HG03103 (cell line): ENCODE measurements around the gene UGT1A1.
"Not testable (repeated sequence)": the region's sequence is repeated elsewhere in the genome, so short reads cannot be mapped to it uniquely, and the experiment has no call there.

Experiments
- ATAC-seq: cut with Tn5 transposase; IDR thresholded peaks from one replicate; pipeline ENCODE4 v1.9.1; 2021; ENCODE audit warnings: low read depth; ENCODE audit not compliant: unreplicated experiment

UGT1A1 gene

DNA sequence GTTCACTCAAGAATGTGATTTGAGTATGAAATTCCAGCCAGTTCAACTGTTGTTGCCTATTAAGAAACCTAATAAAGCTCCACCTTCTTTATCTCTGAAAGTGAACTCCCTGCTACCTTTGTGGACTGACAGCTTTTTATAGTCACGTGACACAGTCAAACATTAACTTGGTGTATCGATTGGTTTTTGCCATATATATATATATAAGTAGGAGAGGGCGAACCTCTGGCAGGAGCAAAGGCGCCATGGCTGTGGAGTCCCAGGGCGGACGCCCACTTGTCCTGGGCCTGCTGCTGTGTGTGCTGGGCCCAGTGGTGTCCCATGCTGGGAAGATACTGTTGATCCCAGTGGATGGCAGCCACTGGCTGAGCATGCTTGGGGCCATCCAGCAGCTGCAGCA is at the start of gene UGT1A1:
Gene UGT1A1, plus strand, starts transcription at position 228 of the 400 bp plus-strand sequence. Its CDS starts 18 bp downstream, at position 246.
- no peak for ATAC-seq

DNA sequence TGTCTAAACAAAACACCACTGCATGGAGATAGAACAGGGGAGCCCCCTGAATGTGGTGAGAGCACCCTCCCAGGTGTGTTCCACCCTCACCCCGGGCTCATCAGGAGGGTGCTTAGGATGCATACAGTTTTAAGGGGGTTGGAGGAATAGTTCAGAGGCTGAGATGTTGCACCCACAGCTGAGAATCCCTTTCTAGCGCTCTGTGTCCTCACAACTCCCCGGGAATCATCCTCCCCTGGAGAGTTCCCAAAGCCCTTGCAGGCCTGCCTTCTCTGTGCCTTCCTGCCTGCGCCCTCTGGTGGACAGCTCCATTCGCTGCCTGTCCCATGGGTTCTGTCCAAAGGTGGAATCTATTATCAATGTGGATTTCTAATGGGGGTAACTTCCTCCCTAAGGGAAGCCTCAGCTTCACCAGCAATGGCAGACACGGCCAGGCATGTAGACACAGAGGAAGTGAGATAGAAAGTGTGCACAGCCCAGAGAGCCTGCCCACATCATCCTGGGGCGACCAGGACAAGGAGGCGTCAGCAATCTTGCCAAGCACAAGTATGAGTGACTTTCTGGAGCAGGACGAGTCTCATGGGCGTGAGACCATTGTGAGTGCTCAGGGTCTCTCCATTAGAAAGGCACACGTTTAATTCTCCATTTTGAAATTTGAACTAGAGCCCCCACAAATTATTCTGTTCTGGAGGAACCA is 48.6 kb upstream of the UGT1A1 start:
- ATAC-seq: peak; percentile 60

DNA sequence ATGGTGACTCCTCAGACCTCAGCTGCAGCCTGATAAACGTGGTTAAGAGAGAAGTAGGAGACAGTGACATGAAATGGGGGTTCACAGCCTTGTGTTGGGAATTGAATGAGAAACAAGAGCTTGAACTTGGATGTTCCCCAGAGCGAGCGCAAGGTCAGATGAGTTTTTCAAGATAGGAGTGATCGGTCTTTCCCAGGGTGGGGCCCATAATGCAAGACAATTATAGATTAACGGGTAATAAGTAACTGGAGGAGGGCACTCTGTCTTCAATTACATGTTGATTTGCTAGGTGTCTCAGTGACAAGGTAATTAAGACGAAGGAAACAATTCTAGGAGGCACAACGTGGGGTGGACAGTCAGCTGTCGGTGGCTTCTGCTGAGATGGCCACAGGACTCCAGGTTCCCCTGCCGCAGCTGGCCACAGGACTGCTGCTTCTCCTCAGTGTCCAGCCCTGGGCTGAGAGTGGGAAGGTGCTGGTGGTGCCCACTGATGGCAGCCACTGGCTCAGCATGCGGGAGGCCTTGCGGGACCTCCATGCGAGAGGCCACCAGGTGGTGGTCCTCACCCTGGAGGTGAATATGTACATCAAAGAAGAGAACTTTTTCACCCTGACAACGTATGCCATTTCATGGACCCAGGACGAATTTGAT is 47.3 kb upstream of the UGT1A1 start, which contains the start of gene UGT1A5:
Gene UGT1A5, plus strand, starts transcription at position 297 of the 651 bp plus-strand sequence. Its CDS starts 85 bp downstream, at position 382.
- ATAC-seq: no peak

DNA sequence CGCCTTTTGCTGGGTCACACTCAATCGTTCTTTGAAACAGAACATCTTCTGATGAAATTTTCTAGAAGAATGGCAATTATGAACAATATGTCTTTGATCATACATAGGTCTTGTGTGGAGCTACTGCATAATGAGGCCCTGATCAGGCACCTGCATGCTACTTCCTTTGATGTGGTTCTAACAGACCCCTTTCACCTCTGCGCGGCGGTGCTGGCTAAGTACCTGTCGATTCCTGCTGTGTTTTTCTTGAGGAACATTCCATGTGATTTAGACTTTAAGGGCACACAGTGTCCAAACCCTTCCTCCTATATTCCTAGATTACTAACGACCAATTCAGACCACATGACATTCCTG is 46.8 kb upstream of the UGT1A1 start:
- ATAC-seq: no peak

DNA sequence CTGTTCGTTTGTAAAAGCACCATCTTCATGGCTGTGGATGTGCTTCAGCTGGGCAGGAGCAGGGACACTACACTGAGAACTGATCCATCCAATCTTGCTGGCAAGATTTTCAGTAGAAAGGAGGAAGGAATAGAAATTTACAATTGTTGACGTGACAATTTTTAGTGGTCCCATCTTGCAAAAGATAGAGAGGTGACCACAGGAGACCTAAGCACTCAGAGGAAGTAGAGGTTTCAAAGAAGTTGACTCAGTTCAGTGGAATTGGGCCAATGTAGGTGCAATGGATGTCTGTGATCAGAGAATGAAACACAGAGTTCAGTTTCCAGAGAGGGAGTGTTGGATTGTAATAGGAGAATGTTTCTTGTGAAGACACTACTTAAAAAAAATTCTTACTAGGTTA is 45.9 kb upstream of the UGT1A1 start:
- no peak for ATAC-seq

DNA sequence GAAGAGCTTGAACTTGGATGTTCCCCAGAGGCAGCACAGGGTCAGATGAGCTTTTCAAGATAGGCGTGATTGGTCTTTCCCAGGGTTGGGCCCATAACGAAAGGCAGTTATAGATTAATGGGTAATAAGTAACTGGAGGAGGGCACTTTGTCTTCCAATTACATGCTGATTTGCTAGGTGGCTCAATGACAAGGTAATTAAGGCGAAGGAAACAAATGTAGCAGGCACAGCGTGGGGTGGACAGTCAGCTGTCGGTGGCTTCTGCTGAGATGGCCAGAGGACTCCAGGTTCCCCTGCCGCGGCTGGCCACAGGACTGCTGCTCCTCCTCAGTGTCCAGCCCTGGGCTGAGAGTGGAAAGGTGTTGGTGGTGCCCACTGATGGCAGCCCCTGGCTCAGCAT is 41.5 kb upstream of the UGT1A1 start, which contains the start of gene UGT1A4:
Gene UGT1A4, plus strand, starts transcription at position 185 of the 400 bp plus-strand sequence. Its CDS starts 85 bp downstream, at position 270.
- no peak for ATAC-seq

DNA sequence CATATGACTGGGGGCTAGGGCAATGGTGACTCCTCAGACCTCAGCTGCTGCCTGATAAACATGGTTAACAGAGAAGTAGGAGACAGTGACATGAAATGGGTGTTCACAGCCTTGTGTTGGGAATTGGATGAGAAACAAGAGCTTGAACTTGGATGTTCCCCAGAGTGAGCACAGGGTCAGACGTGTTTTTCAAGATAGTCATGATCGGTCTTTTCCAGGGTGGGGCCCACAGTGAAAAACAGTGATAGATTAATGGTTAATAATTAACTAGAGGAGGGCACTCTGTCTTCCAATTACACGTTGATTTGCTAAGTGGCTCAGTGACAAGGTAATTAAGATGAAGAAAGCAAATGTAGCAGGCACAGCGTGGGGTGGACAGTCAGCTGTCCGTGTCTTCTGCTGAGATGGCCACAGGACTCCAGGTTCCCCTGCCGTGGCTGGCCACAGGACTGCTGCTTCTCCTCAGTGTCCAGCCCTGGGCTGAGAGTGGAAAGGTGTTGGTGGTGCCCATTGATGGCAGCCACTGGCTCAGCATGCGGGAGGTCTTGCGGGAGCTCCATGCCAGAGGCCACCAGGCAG is 31.3 kb upstream of the UGT1A1 start, which contains the start of gene UGT1A3:
Gene UGT1A3, plus strand, starts transcription at position 320 of the 579 bp plus-strand sequence. Its CDS starts 85 bp downstream, at position 405.
- ATAC-seq: no peak

DNA sequence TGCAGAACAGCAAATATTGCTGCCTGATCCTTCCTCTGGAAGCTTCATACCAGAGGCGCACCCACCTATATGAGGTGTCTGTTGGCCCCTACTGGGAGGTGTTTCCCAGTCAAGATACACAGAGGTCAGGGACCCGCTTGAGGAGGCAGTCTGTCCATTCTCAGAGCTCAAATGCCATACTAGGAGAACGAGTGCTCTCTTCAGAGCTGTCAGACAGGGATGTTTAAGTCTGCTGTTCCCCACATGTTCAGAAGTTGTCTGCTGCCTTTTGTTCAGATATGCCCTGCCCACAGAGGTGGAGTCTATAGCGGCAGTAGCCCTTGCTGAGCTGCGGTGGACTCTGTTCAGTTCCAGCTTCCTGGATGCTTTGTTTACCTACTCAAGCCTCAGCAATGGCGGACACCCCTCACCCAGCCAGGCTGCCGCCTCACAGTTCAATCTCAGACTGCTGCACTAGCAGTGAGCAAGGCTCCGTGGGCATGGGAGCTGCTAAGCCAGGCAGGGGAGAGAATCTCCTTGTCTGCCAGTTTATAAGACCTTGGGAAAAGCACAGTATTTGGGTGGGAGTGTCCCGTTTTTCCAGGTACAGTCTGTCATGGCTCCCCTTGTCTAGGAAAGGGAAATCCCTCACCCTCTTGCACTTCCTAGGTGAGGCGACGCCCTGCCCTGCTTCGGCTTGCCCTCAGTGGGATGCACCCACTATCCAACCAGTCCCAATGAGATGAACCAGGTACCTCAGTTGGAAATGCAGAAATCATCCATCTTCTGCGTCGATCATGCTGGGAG is 23.0 kb upstream of the UGT1A1 start:
- not testable (repeated sequence) for ATAC-seq

DNA sequence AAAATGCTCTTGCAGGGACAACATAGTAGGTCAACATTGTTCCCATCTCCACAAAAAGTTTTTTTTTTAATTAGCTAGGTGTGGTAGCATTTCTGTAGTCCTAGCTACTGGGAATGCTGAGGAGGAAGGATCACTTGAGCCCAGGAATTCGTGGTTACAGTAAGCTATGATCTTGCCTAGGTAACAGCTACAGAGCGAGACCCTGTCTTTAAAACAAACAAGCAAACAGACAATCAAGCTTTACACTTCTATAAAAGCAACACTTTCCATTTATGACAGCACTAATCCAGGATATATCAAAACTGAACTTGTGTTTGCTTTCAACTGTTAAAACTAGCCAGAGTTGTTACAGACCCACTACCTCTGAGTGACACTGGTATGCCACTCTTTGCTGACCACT is 19.2 kb upstream of the UGT1A1 start:
- no peak for ATAC-seq

DNA sequence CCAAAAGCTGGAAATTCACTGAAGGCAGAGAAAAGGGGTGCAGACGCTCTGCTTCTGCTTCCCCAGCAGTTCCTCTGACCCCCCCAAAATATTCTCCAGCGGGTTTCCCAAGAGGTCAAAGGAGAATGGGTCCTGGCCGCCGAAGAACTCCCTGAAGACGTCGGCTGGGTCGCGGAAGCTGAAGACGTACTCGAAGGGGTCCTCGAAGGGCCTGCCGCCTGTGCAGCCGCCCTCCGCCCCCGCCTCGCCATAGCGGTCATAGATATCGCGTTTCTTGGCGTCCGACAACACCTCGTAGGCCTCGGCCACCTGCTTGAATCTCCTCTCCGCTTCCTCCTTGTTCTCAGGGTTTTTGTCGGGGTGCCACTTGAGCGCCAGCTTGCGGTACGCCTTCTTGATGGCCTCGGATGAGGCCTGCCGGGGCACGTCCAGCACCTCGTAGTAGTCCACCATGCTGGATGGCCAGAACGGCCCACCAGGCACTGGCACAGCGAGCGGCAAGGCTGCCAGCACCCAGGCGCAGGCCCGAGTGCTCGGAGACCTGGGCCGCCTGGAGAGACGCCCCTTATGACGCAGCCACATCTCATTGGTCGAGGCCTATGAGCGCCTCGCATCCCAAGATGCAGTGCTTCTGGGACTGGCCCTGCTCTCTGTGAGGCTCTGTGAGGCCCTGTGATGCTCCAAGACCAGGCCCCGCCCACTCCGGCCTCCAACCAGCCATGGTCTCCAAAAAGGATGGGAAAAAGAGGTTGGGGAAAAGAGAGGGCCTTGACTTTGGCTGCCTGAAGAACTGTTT is 16.4 kb upstream of the UGT1A1 start:
- ATAC-seq: no peak

DNA sequence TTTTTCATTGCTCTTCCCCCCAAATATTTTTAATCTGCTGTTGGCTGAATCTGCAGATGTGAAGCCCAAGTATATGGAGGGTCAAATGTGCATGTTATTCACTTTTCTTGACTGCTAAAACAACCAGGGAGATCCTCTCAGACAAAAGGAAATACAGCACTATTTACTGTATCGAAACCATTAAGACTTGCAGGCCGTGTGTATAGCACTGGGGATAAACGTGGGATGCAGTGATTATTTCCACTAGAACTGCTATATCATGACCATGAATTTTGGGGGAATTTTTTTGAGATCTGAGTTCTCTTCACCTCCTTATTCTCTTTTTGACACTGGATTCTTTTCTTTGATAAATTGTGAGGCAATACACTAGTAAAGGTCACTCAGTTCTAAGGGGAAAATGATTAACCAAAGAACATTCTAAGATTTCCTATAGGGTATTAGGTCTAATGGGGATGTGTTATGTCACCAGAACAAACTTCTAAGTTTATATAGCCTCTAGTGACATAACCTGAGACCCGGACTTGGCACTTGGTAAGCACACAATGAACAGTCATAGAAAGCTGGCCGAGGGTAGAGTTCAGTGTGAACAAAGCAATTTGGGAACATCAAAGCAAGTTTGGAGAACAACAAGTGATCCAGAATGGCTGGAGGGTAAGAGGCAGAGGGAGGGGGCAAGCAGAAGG is 14.9 kb upstream of the UGT1A1 start:
- ATAC-seq: no peak

DNA sequence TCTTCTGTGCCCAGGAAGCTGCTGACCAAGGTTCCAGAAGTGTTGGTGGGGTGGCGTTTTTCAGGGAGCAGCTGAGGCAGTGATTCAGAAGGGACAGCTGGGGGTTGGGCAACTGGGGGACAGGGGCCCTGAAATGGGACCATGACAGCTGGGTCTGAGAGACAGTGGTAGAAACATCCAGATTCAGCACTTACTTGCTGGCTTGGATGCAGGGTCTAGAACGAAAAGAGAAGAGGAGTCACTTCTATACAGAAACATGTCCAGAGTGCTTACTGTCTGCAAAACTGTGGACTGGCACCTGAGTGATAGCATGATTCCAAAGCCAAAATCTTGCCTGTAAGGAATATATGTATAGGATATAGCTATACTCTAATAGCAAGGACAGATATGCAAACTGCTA is 14.2 kb upstream of the UGT1A1 start:
- ATAC-seq: not testable (repeated sequence)

DNA sequence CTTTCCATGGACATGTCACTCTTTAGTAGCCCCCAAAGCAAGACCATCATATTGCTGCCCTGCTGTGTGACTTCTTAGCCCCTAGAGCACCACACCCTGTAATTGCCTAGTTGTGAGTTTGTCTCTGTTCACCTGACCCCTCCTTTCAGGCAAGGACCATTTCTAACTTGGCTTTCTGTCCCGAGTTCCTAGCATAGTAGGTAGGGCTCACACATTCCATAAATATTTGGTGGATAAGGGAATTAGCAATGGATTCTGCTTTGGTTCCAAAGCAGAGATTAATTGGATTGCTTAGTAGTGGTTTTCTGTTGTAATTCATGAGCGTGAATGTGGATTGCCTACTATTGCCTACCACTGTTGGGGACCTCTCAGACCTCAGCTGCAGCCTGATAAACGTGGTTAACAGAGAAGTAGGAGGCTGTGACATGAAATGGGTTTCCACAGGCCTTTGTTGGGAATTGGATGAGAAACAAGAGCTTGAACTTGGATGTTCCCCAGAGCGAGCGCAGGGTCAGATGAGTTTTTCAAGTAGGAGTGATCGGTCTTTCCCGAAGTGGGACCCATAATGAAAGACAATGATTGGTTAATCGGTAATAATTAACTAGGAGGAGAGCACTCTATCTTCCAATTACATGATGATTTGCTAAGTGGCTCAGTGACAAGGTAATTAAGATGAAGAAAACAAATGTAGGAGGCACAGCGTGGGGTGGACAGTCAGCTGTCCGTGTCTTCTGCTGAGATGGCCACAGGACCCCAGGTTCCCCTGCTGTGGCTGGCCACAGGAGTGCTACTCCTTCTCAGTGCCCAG is 13.4 kb upstream of the UGT1A1 start:
- ATAC-seq: no peak

DNA sequence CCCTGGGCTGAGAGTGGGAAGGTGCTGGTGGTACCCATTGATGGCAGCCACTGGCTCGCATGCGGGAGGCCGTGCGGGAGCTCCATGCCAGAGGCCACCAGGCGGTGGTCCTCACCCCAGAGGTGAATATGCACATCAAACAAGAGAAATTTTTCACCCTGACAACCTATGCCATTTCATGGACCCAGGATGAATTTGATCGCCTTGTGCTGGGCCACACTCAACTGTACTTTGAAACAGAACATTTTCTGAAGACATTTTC is 12.9 kb upstream of the UGT1A1 start:
- no peak for ATAC-seq

DNA sequence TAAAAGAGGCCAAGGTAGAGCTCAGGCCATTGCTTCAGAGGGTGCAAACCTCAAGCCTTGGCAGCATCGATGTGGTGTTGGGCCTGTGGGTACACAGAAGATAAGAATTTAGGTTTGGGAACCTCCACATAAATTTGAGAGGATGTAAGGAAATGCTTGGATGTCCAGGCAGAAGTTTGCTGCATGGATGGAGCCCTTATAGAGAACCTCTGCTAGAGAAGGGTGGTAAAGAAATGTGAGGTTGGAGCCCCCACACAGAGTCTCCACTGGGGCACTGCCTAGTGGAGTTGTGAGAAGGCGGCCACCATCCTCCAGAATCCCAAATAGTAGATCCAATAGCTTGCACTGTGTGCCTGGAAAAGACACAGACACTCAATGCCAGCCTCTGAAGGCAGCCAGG is 9.4 kb upstream of the UGT1A1 start:
- not testable (repeated sequence) for ATAC-seq

DNA sequence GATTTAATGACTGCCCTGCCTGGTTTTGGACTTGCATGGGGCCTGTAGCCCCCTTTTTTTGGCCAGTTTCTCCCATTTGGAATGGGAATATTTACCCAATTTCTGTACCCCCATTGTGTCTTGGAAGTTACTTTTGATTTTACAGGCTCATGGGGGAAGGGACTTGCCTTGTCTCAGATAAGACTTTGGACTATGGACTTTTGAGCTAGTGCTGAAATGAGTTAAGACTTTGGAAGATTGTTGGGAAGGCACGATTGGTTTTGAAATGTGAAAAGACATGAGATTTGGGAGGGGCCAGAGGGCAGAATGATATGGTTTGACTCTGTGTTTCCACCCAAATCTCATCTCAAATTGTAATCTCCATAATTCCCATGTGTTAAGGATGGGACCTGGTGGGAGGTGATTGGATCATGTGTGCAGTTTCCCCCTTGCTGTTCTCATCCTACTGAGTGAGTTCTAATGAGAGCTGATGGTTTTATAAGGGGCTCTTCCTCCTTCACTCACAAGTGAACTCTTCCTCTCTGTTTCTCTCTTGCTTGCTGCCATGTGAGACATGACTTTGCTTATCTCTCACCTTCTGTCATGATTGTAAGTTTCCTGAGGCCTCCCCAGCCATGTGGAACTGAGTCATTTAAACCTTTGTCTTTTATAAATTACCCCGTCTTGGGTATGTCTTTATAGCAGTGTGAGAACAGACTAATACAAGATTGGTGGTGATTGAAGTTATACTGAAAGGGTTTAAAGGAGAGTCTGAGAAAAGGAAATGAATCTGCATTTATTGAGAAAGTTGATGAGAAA is 8.7 kb upstream of the UGT1A1 start:
- not testable (repeated sequence) for ATAC-seq

DNA sequence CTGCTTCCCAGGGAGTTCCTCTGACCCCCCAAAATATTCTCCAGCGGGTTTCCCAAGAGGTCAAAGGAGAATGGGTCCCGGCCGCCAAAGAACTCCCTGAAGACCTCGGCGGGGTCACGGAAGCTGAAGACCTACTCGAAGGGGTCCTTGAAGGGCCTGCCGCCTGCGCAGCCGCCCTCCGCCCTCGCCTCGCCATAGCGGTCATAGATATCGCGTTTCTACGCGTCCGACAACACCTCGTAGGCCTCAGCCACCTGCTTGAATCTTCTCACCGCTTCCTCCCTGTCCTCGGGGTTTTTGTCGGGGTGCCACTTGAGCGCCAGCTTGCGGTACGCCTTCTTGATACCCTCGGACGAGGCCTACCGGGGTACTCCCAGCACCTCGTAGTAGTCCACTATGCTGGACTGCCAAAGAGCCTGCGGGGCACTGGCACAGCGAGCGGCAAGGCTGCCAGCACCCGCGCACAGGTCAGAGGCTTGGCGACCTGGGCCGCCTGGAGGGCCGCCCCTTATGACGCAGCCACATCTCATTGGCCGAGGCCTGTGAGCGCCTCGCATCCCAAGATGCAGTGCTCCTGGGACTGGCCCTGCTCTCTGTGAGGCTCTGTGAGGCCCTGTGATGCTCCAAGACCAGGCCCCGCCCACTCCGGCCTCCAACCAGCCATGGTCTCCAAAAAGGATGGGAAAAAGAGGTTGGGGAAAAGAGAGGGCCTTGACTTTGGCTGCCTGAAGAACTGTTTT is 5.0 kb upstream of the UGT1A1 start:
- ATAC-seq: no peak
